SJSA1 (cell line): Measurements from ENCODE around the gene LTO1. TPM values are rescaled to one million over a fixed set of nuclear protein-coding genes. Genes with fewer than 3 reads are reported as not detected.

Experiments
- DNase-seq, 2 experiments: peaks; one replicate each; pipeline ENCODE4 v3.0.0-alpha.2; 2015 to 2020; ENCODE audit warnings: low spot score in 2 of 2, low read depth in 1 of 2
- H3K27ac ChIP-seq: fragments of 250-450 bp; sonication (Bioruptor Pico); 2 replicates; pipeline ENCODE4 v1.5.1; 2020; ENCODE audit warnings: mild to moderate bottlenecking, moderate library complexity
- H3K27me3 ChIP-seq: fragments of 250-450 bp; sonication (Bioruptor Pico); replicated peaks from 2 replicates; pipeline ENCODE4 v1.5.1; 2020; ENCODE audit warnings: mild to moderate bottlenecking, moderate library complexity
- H3K36me3 ChIP-seq: fragments of 250-450 bp; sonication (Bioruptor Pico); 2 replicates; pipeline ENCODE4 v1.5.1; 2020; ENCODE audit warnings: mild to moderate bottlenecking
- H3K4me1 ChIP-seq: fragments of 250-450 bp; sonication (Bioruptor Pico); replicated peaks from 2 replicates; pipeline ENCODE4 v1.6.1; 2021; ENCODE audit warnings: mild to moderate bottlenecking
- H3K4me3 ChIP-seq: fragments of 250-450 bp; sonication (Bioruptor Pico); 2 replicates; pipeline ENCODE4 v1.5.1; 2020; ENCODE audit warnings: mild to moderate bottlenecking
- H3K9me3 ChIP-seq: fragments of 250-450 bp; sonication (Bioruptor Pico); replicated peaks from 2 replicates; pipeline ENCODE4 v1.5.1; 2020; ENCODE audit warnings: mild to moderate bottlenecking
- total RNA-seq: library from RNA; depleted of rRNA; stranded (reverse); fragments of >200 nt; shearing (Covaris generic); gene quantifications from 2 replicates; pipeline ENCODE4 v1.2.3, GENCODE V29; 2014

Gene LTO1
- total RNA-seq, 1 experiment from 2014 or later = 54.7 TPM

DNA sequence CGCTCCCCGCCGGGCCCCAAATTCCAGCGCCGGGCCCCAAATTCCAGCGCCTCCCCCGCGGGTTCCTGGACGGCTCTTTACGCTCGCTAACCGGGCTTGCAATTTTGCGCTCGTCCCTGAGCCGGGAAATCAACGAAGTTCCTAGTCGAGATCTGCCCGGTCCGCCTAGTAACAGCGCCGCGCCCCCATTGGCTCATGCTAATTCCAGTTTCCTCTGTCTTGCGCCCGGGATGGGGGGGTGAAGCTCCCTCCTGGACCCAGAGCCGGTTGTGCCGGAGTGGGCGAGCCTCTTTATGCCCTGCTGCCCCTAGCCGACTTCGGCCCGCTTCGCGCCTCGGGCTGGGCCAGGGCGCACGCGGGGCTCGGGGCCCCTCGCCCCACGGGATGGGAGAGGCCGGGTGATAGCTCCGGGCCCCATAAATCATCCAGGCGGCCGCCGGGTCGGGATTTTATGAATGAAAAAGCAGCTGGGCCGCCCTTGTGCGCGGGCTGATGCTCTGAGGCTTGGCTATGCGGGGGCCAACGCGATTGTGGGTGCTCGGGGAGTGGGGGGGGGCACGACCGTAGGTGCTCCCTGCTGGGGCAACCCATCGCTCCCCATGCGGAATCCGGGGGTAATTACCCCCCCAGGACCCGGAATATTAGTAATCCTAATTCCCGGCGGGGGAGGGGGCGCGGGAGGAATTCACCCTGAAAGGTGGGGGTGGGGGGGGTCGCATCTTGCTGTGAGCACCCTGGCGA is 36.0 kb downstream of the LTO1 start:
- peak overlapping the region; percentile 85 for H3K27ac ChIP-seq
- peaks cover 13% of the 10 kb centered on the region for H3K9me3 ChIP-seq
- peaks cover 47% of the 10 kb centered on the region for H3K4me1 ChIP-seq
- DNase-seq = peak; percentile 100
- H3K27me3 ChIP-seq = no peaks in the 10 kb centered on the region
- H3K36me3 ChIP-seq = peaks cover 28% of the 10 kb centered on the region
- peak overlapping the region; percentile 95 for H3K4me3 ChIP-seq

DNA sequence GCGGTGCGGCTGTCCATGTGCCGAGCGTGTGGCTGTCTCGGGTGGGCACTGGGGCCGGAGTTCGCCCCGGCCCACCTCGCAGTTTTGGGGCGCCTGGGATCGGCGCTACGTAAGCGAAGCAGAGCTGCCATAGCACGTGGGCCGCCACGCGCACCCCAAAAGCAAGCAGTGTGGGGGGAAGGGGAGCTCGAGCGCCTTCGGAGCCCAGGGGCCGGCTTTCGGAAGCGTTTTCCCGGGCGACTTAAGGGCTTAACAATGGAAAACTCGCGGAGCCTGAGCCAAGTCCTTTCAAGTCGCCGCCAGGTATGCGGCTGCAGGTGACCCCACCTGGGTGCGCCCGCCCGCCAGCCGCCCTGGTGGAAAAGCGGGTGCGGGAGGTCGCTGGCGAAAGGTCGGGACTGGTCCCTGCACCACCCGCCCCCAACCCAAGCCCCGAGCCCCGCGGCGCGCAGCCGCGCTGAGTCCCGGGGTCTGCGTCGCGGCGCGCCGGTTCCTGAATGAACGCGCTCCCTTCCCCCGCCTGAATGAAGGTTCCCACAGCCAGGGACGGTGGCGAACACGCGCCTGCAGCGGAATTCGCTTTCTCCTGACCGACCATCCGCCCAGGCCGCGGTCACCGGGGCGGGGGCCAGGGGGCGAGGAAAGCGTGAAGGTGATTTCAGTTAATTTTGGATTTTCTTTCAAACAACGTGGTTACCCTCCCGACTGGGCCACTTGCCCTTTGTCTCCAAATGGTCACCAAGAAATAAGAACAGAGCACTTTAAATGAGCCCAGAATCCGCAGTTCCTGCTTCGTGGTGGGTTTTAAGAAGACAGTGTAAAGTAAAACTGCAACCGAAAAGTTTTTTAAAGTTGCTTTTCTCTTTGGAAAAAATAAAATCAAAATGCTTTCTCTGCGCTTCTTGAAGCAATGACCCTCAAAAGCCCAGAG is 36.9 kb downstream of the LTO1 start:
- Histone ChIP-seq H3K4me3 (peak overlapping the region; percentile 95), H3K27me3 (no peaks in the 10 kb centered on the region), H3K27ac (peak overlapping the region; percentile 85), H3K9me3 (peaks cover 13% of the 10 kb centered on the region), H3K36me3 (peaks cover 19% of the 10 kb centered on the region), H3K4me1 (peaks cover 38% of the 10 kb centered on the region)
- peak; percentile 89 to 98 for DNase-seq

DNA sequence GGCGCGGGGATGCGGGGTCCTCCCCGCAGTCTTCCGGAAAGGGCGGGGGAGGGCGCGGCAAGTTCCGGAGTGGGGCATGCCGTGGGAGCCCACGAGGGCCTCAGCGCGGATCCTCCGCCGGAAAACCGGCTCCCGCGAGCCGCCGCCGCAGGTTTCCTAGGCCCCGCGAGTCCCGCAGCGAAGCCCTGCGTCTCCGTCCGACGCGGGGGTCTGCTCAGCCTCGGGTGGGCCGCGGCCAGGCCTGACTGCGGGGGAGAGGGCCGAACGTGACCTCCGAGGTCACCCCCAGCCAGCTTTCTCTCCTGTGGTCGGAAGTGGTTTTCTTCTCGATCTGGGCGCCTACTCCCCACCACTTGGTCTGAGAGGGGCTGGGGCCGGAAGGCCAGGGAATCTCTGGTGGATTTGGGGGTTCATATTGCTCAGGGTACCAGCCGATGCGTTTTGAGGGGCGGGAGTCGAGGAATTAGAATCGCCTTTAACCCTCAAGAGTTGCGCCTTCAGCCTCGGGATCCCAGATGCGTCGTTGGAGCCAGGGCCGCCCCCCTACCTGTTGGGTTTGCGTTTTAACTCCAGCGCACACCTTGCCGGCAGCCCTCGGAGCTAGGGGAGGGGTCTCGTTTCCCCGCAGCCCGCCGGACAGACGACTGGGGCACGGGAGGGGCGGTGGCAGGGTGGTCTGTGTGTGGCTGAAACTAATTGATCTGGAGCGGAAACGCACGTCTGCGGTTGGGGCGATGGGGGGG is 37.8 kb downstream of the LTO1 start:
- peaks cover 13% of the 10 kb centered on the region for H3K9me3 ChIP-seq
- H3K4me1 ChIP-seq = peaks cover 34% of the 10 kb centered on the region
- DNase-seq = no peak
- H3K27ac ChIP-seq = no peak overlapping the region
- no peak overlapping the region for H3K4me3 ChIP-seq
- H3K36me3 ChIP-seq = peaks cover 10% of the 10 kb centered on the region
- no peaks in the 10 kb centered on the region for H3K27me3 ChIP-seq

DNA sequence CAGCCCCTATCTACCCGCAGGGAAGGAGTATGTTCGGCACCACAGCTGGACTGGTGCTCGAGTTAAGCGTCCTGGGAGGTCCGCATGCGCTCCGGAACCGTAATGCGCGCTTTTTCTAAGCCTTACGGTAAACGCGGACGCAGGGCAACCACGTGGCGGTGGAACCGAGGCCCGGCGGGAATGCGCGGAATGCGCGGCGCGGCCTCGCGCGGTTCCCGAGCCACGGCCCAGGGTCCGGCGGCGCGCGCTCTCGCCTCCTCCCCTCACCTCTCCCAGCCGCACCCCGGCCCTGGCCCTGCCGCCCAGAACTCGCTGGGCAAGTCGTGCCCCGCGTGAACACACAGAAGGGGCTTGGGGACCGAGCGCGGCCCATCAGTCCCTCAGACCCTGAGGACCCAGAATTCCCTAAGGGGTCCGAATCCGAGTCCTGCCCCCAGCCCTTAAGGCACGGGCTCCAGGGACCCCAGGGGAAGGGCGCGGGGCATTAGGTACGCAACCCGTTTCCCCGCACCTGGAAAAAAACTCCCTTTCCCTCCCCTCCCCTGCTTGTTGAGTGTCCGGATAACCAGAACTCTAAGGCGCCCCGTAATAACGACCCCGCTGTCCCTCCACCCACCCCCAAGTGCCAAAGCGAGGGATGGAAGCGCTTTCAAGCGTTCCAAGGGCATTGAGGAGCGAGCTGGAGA is 38.5 kb downstream of the LTO1 start:
- Histone ChIP-seq H3K4me3 (no peak overlapping the region), H3K4me1 (peaks cover 34% of the 10 kb centered on the region), H3K27ac (no peak overlapping the region), H3K9me3 (peaks cover 13% of the 10 kb centered on the region), H3K27me3 (no peaks in the 10 kb centered on the region), H3K36me3 (peaks cover 5% of the 10 kb centered on the region)
- peak; percentile 78 to 89 for DNase-seq

DNA sequence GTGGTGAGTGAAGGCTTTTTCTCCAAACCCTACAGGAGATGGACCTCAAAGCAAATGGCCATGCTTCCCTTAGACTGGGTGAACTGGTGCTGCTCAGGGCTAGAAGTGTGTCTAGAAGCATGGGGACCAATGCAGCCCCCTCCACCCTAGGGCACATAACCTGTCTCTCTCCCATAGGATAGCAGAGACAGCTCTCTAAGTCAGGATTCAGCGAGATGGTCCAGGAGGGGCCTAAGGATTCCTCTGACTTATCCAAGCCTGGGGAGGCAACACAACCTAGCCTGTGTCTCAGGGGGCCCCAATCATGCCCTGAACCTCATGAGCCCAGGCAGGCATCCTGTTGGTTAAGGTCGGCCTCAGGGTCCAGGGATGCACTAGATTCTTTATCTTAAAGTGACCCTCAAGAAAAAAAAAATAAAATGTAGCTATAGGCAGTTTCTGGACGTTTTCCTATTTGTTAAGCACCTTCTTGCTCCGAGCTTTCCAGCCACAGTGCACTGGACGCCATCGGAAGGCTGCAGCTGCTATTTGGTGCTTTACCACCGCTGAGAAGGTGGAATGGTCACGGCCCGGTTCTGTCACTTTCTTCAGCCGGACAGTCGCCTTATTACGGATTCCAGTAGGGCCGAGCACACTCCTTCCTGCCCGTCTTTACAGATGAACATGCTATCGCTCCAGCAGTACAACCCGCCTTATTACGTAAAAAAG is 39.2 kb downstream of the LTO1 start:
- Histone ChIP-seq H3K4me1 (peaks cover 31% of the 10 kb centered on the region), H3K36me3 (peaks cover under 1% of the 10 kb centered on the region; the same call in 1 of the 2 replicates), H3K4me3 (no peak overlapping the region), H3K9me3 (peaks cover 13% of the 10 kb centered on the region), H3K27ac (no peak overlapping the region), H3K27me3 (no peaks in the 10 kb centered on the region)
- DNase-seq = no peak

DNA sequence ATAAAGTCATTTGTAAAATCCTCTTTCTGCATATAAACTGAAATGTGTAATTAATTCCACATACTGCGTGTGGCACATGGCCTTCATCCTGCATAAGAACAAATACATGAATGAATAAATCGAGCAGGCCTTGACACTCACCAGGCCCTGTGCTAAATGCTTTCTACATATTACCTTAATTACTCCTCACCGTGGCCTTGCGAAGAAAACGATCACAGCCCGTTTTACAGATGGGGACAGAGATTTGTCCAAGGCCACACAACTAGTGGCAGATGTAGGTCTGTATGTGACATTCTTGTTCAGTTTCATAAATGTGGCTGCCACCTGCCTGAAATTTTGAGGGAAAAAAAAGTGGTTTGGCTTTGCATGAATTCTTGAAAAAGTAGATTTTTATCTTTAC is 40.0 kb downstream of the LTO1 start:
- DNase-seq = no peak
- no peak overlapping the region for H3K27ac ChIP-seq

DNA sequence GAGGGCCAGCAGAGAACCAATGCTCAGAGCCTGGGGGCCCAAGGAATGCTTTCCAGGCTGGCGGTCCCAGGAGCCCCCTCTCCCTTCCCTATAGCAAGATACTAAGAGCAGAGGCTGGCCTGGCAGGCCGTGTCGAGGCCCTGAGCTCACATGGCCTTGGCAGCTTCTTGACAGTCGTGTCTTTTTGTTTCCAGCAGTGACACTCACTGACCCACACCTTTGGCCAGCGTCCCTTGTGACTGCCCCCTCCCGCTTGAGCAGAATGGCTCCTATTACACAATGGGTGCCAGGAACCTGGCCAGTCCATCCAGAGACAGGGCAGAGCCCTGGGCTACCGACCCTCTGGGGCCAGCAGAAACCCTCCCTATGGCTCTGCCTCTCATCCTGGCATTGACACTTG is 40.6 kb downstream of the LTO1 start:
- H3K4me3 ChIP-seq = no peak overlapping the region
- no peak for DNase-seq
- no peak overlapping the region for H3K27ac ChIP-seq
- peaks cover 19% of the 10 kb centered on the region for H3K4me1 ChIP-seq
- no peaks in the 10 kb centered on the region for H3K36me3 ChIP-seq
- no peaks in the 10 kb centered on the region for H3K27me3 ChIP-seq
- peaks cover 18% of the 10 kb centered on the region for H3K9me3 ChIP-seq

More for the DNA sequence above, 40.0 kb downstream of the LTO1 start:
- peaks cover 25% of the 10 kb centered on the region for H3K4me1 ChIP-seq
- H3K36me3 ChIP-seq = no peaks in the 10 kb centered on the region
- no peak overlapping the region for H3K4me3 ChIP-seq
- H3K27me3 ChIP-seq = no peaks in the 10 kb centered on the region
- H3K9me3 ChIP-seq = peaks cover 13% of the 10 kb centered on the region

DNA sequence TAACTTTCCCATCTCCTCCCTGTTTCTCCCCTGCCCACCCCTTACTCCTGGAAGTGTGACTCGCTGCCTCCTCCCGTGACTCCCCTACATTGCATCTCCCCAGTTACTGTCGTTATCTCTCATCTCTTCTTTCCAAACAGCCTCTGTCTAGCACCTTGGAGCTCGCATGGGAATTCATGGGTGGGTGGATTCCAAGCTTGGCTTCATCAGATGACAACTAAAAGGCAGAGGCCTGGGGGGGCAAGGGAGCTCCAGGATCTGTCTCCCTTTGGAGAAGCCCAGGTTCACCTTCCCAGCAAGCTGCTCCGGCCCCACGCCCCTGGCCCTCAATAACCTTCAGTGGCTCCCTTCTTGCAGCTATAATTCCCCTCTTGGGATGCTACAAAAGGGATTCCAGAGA is 41.1 kb downstream of the LTO1 start:
- peaks cover 19% of the 10 kb centered on the region for H3K4me1 ChIP-seq
- H3K27ac ChIP-seq = no peak overlapping the region
- no peak for DNase-seq
- H3K36me3 ChIP-seq = no peaks in the 10 kb centered on the region
- H3K9me3 ChIP-seq = peaks cover 18% of the 10 kb centered on the region
- no peak overlapping the region for H3K4me3 ChIP-seq
- H3K27me3 ChIP-seq = no peaks in the 10 kb centered on the region

DNA sequence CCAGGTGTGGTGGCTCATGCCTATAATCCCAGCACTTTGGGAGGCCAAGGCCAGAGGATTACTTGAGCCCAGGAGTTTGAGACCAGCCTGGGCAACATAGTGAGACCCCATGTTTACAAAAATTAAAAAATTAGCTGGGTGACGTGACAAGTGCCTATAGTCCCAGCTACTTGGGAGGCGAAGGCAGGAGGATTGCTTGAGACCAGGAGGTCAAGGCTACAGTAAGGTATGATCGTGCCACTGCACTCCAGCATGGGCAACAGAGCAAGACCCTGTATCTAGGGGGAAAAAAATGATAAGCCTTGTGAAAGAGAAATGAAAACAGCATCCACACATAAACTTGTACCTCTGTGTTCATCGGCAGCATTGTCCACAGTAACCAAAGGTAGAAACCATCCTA is 42.3 kb downstream of the LTO1 start:
- Histone ChIP-seq H3K27ac (no peak overlapping the region), H3K27me3 (no peaks in the 10 kb centered on the region), H3K9me3 (peaks cover 18% of the 10 kb centered on the region), H3K4me3 (no peak overlapping the region), H3K36me3 (no peaks in the 10 kb centered on the region), H3K4me1 (peaks cover 12% of the 10 kb centered on the region)
- DNase-seq = no peak

DNA sequence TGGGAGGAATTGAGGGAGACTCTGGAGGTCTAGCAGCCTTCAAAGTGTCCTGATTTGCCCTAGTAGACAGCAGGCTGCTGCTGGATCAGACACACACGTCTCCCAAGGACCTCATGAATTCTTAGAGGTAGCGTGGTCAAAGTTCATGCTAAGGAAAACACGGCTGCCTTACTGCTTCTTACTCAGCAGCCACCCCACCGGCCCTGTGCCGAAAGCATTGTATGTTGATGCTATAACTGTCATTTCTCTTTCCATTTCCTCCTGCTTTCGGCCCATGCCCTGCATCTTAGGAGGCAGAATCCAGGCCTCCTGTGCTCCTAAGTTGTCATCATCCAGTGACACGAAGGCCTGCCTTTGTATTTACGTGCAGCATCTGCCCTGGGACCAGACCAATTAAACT is 44.7 kb downstream of the LTO1 start:
- H3K4me1 ChIP-seq = no peaks in the 10 kb centered on the region
- no peak overlapping the region for H3K4me3 ChIP-seq
- DNase-seq = no peak
- no peak overlapping the region for H3K27ac ChIP-seq
- H3K27me3 ChIP-seq = no peaks in the 10 kb centered on the region
- H3K36me3 ChIP-seq = no peaks in the 10 kb centered on the region
- peaks cover 5% of the 10 kb centered on the region; the same call in 1 of the 2 replicates for H3K9me3 ChIP-seq

DNA sequence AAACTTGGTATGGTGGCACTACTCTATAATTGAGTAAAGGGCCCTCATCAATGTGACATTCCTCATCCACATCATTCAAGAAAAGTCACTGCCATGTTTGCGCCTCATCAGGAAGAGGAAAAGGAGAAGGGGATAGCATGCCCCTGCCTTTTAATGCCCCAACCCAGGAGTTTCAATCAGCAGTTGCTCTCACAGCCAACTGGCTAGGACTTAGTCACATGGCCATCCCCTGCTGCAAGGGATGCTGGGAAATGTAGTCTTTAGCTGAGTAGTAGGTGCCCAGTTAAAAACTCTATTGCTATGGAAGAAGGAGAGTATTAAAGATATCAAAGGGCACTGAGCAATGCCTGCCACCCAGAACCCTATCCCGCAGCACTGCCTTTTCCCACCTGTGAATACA is 45.1 kb downstream of the LTO1 start:
- Histone ChIP-seq H3K4me1 (no peaks in the 10 kb centered on the region), H3K36me3 (no peaks in the 10 kb centered on the region), H3K4me3 (no peak overlapping the region), H3K9me3 (peaks cover 5% of the 10 kb centered on the region; the same call in 1 of the 2 replicates), H3K27me3 (no peaks in the 10 kb centered on the region), H3K27ac (no peak overlapping the region)
- DNase-seq = no peak

DNA sequence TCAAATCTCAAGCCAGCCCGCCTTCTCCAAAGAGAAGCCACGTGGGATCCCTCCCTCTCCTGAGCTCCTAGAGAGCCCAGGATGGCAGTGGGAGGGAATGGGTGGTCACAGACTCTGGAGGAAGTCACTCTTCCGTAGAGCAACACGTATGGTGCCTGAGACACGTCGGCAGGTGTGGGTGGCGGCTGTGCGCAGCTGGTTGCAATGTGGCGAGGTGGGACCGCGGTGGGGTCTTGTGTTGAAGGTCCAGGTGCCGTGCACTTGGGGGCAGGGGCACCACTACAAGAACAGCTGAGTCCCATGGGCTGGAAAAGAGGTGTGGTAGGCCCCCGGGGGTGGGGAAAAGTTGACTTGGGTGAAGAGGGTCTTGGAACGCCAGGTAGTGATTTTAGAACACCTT is 47.6 kb downstream of the LTO1 start:
- Histone ChIP-seq H3K36me3 (no peaks in the 10 kb centered on the region), H3K27ac (no peak overlapping the region), H3K4me3 (no peak overlapping the region), H3K9me3 (peaks cover 5% of the 10 kb centered on the region; the same call in 1 of the 2 replicates), H3K27me3 (peaks cover 6% of the 10 kb centered on the region; the same call in 1 of the 2 replicates), H3K4me1 (peaks cover 8% of the 10 kb centered on the region)
- DNase-seq = peak in 1 of 2 experiments; percentile 65
